ENCODE results near the gene MAST3. TPM values are rescaled to one million over a fixed set of nuclear protein-coding genes. Genes with fewer than 3 reads are reported as not detected.

The MAST3 gene
- total RNA-seq, 2 donors from 2014 or later: 22.4 to 23.2 TPM

GRCh38 chr19:18183529-18183928, 86.0 kb downstream of the MAST3 start:
- Mint-ChIP-seq H3K4me1 (ENCODE audit: low read depth) (peaks cover 5% of the 10 kb centered on the region), H3K27me3 (ENCODE audit: low read depth) (no peaks in the 10 kb centered on the region), H3K4me3 (no peak overlapping the region), H3K27ac (no peak overlapping the region), H3K36me3 (ENCODE audit: insufficient read depth in 2 of 2) (no peaks in the 10 kb centered on the region), H3K9me3 (no peaks in the 10 kb centered on the region)
- no peak for DNase-seq
- ATAC-seq (replicated peaks in 1 of 2): no peak

- Mint-ChIP-seq H3K4me1 (ENCODE audit: low read depth) (peaks cover 5% of the 10 kb centered on the region), H3K36me3 (ENCODE audit: insufficient read depth in 2 of 2) (no peaks in the 10 kb centered on the region), H3K9me3 (no peaks in the 10 kb centered on the region), H3K27ac (no peak overlapping the region), H3K27me3 (ENCODE audit: low read depth) (no peaks in the 10 kb centered on the region), H3K4me3 (no peak overlapping the region)
- DNase-seq (no peak), ATAC-seq (replicated peaks in 1 of 2) (no peak)
These were observed 88.0 kb downstream of the MAST3 start for GRCh38 chr19:18185538-18185937.

- H3K9me3 Mint-ChIP-seq: no peaks in the 10 kb centered on the region
- no peaks in the 10 kb centered on the region for H3K27me3 Mint-ChIP-seq (ENCODE audit: low read depth)
- no peak overlapping the region for H3K4me3 Mint-ChIP-seq
- DNase-seq: no peak
- no peak for ATAC-seq (replicated peaks in 1 of 2)
- no peak overlapping the region for H3K27ac Mint-ChIP-seq
- peaks cover 28% of the 10 kb centered on the region for H3K4me1 Mint-ChIP-seq (ENCODE audit: low read depth)
- no peaks in the 10 kb centered on the region for H3K36me3 Mint-ChIP-seq (ENCODE audit: insufficient read depth in 2 of 2)
These were observed 92.7 kb downstream of the MAST3 start for GRCh38 chr19:18190278-18190677.

GRCh38 chr19:18191640-18192062, 94.1 kb downstream of the MAST3 start:
- Mint-ChIP-seq H3K27ac (peak overlapping the region; percentile 93), H3K36me3 (ENCODE audit: insufficient read depth in 2 of 2) (no peaks in the 10 kb centered on the region), H3K9me3 (no peaks in the 10 kb centered on the region), H3K4me3 (peak overlapping the region; percentile 88 to 93), H3K27me3 (ENCODE audit: low read depth) (no peaks in the 10 kb centered on the region), H3K4me1 (ENCODE audit: low read depth) (peaks cover 28% of the 10 kb centered on the region)
- ATAC-seq (replicated peaks in 1 of 2): no peak
- DNase-seq: no peak

- Mint-ChIP-seq H3K27me3 (ENCODE audit: low read depth) (no peaks in the 10 kb centered on the region), H3K9me3 (no peaks in the 10 kb centered on the region), H3K4me3 (peak within 1 kb of the TSS; percentile 88 to 93), H3K4me1 (ENCODE audit: low read depth) (peaks cover 28% of the 10 kb centered on the region), H3K27ac (peak within 1 kb of the TSS; percentile 93), H3K36me3 (ENCODE audit: insufficient read depth in 2 of 2) (no peaks in the 10 kb centered on the region)
- peak; percentile 93 for ATAC-seq (replicated peaks in 1 of 2)
- peak; percentile 98 to 100 for DNase-seq
These were observed 95.3 kb downstream of the MAST3 start, which contains the start of gene MPV17L2 for GRCh38 chr19:18192673-18193387. Gene MPV17L2 (plus strand): TSS chr19:18193218. CDS start chr19:18193282, 64 bp downstream.

- Mint-ChIP-seq H3K36me3 (ENCODE audit: insufficient read depth in 2 of 2) (peaks cover 0 to 1% of the 10 kb centered on the region in 2 donors), H3K27me3 (ENCODE audit: low read depth) (no peaks in the 10 kb centered on the region), H3K4me3 (peak overlapping the region; percentile 88 to 93), H3K27ac (no peak overlapping the region), H3K9me3 (no peaks in the 10 kb centered on the region), H3K4me1 (ENCODE audit: low read depth) (peaks cover 28% of the 10 kb centered on the region)
- no peak for ATAC-seq (replicated peaks in 1 of 2)
- DNase-seq: no peak
These were observed 96.0 kb downstream of the MAST3 start for GRCh38 chr19:18193388-18194180.

GRCh38 chr19:18194181-18194530, 96.6 kb downstream of the MAST3 start:
- Mint-ChIP-seq H3K36me3 (ENCODE audit: insufficient read depth in 2 of 2) (peaks cover 0 to 3% of the 10 kb centered on the region in 2 donors), H3K4me1 (ENCODE audit: low read depth) (peaks cover 28% of the 10 kb centered on the region), H3K27me3 (ENCODE audit: low read depth) (no peaks in the 10 kb centered on the region), H3K27ac (no peak overlapping the region), H3K9me3 (no peaks in the 10 kb centered on the region), H3K4me3 (peak overlapping the region; percentile 88 to 93)
- no peak for DNase-seq
- no peak for ATAC-seq (replicated peaks in 1 of 2)

GRCh38 chr19:18194554-18195238, 97.1 kb downstream of the MAST3 start:
- Mint-ChIP-seq H3K4me1 (ENCODE audit: low read depth) (peaks cover 28% of the 10 kb centered on the region), H3K4me3 (peak overlapping the region; percentile 88 to 93), H3K9me3 (no peaks in the 10 kb centered on the region), H3K27ac (no peak overlapping the region), H3K27me3 (ENCODE audit: low read depth) (no peaks in the 10 kb centered on the region), H3K36me3 (ENCODE audit: insufficient read depth in 2 of 2) (peaks cover 0 to 3% of the 10 kb centered on the region in 2 donors)
- ATAC-seq (replicated peaks in 1 of 2) (no peak), DNase-seq (peak; percentile 37 to 45)

GRCh38 chr19:18196511-18196845, 98.9 kb downstream of the MAST3 start:
- ATAC-seq (replicated peaks in 1 of 2) (no peak), DNase-seq (no peak)
- Mint-ChIP-seq H3K27me3 (ENCODE audit: low read depth) (no peaks in the 10 kb centered on the region), H3K9me3 (no peaks in the 10 kb centered on the region), H3K27ac (no peak overlapping the region), H3K36me3 (ENCODE audit: insufficient read depth in 2 of 2) (peaks cover 0 to 3% of the 10 kb centered on the region in 2 donors), H3K4me3 (no peak overlapping the region), H3K4me1 (ENCODE audit: low read depth) (peaks cover 27% of the 10 kb centered on the region)

- Mint-ChIP-seq H3K4me1 (ENCODE audit: low read depth) (peaks cover 25% of the 10 kb centered on the region), H3K4me3 (no peak overlapping the region), H3K27ac (no peak overlapping the region), H3K36me3 (ENCODE audit: insufficient read depth in 2 of 2) (peaks cover 0 to 3% of the 10 kb centered on the region in 2 donors), H3K9me3 (no peaks in the 10 kb centered on the region), H3K27me3 (ENCODE audit: low read depth) (no peaks in the 10 kb centered on the region)
- no peak for DNase-seq
- ATAC-seq (replicated peaks in 1 of 2): no peak
These were observed 99.7 kb downstream of the MAST3 start for GRCh38 chr19:18197306-18197705.

- peaks cover 0 to 3% of the 10 kb centered on the region in 2 donors for H3K36me3 Mint-ChIP-seq (ENCODE audit: insufficient read depth in 2 of 2)
- H3K4me1 Mint-ChIP-seq (ENCODE audit: low read depth): peaks cover 25% of the 10 kb centered on the region
- no peak overlapping the region for H3K4me3 Mint-ChIP-seq
- H3K27me3 Mint-ChIP-seq (ENCODE audit: low read depth): no peaks in the 10 kb centered on the region
- H3K27ac Mint-ChIP-seq: no peak overlapping the region
- no peaks in the 10 kb centered on the region for H3K9me3 Mint-ChIP-seq
- no peak for ATAC-seq (replicated peaks in 1 of 2)
- no peak for DNase-seq
These were observed 100.4 kb downstream of the MAST3 start for GRCh38 chr19:18197941-18198340.

- Mint-ChIP-seq H3K9me3 (no peaks in the 10 kb centered on the region), H3K4me1 (ENCODE audit: low read depth) (peaks cover 30% of the 10 kb centered on the region), H3K36me3 (ENCODE audit: insufficient read depth in 2 of 2) (peaks cover 0 to 3% of the 10 kb centered on the region in 2 donors), H3K27ac (no peak overlapping the region), H3K4me3 (no peak overlapping the region), H3K27me3 (ENCODE audit: low read depth) (no peaks in the 10 kb centered on the region)
- no peak for ATAC-seq (replicated peaks in 1 of 2)
- DNase-seq: no peak
These were observed 100.8 kb downstream of the MAST3 start for GRCh38 chr19:18198374-18198773.

Measured in activated T-cell treated with anti-CD3 and anti-CD28 coated beads, Interleukin-2, amount 50 U/mL, for 72 hours (primary cell).